HG03108 (cell line): ENCODE results near the gene GSTT2.
A peak's percentile ranks its signal among the peaks of the same experiment; 100 is the strongest.
"Not testable (repeated sequence)": the region's sequence is repeated elsewhere in the genome, so short reads cannot be mapped to it uniquely, and the experiment has no call there.

Experiments used
- ATAC-seq: cut with Tn5 transposase; IDR thresholded peaks from one replicate; pipeline ENCODE4 v1.9.1; 2021; ENCODE audit warnings: moderate library complexity; ENCODE audit not compliant: unreplicated experiment

Gene GSTT2

GRCh38 chr22:23979557-23980240, at the start of gene GSTT2:
TSS of gene GSTT2 (plus strand) at chr22:23980134.
- not testable (repeated sequence) for ATAC-seq

- no peak for ATAC-seq
Observed at GRCh38 chr22:23938328-23939016, 41.5 kb upstream of the GSTT2 start.

- no peak for ATAC-seq
Observed at GRCh38 chr22:23939017-23939357, 40.9 kb upstream of the GSTT2 start.

- ATAC-seq, result not testable (repeated sequence)
Observed at GRCh38 chr22:23940166-23940565, 39.8 kb upstream of the GSTT2 start.

GRCh38 chr22:23947391-23947790, 32.5 kb upstream of the GSTT2 start:
- ATAC-seq, result not testable (repeated sequence)

GRCh38 chr22:23949764-23950163, 30.2 kb upstream of the GSTT2 start:
- ATAC-seq, result not testable (repeated sequence)

GRCh38 chr22:23951383-23951782, 28.6 kb upstream of the GSTT2 start:
- ATAC-seq, result not testable (repeated sequence)

- ATAC-seq, result not testable (repeated sequence)
Observed at GRCh38 chr22:23952794-23953405, 27.0 kb upstream of the GSTT2 start.

GRCh38 chr22:23953485-23953884, 26.4 kb upstream of the GSTT2 start:
- not testable (repeated sequence) for ATAC-seq

- not testable (repeated sequence) for ATAC-seq
Observed at GRCh38 chr22:23954193-23954990, 25.5 kb upstream of the GSTT2 start.

- ATAC-seq, result not testable (repeated sequence)
Observed at GRCh38 chr22:23954991-23955305, 25.0 kb upstream of the GSTT2 start.

GRCh38 chr22:23955886-23956285, 24.0 kb upstream of the GSTT2 start:
- not testable (repeated sequence) for ATAC-seq

- not testable (repeated sequence) for ATAC-seq
Observed at GRCh38 chr22:23956301-23956900, 23.5 kb upstream of the GSTT2 start.

GRCh38 chr22:23961084-23961771, 18.7 kb upstream of the GSTT2 start, which contains the start of gene GSTT2B:
TSS of gene GSTT2B (minus strand) at chr22:23961195. CDS start at chr22:23961131, 64 bp downstream.
- ATAC-seq, result not testable (repeated sequence)

GRCh38 chr22:23966094-23966493, 13.8 kb upstream of the GSTT2 start:
- peak; percentile 18 for ATAC-seq

- ATAC-seq, result peak; percentile 92
Observed at GRCh38 chr22:23966568-23966967, 13.4 kb upstream of the GSTT2 start, which contains the start of gene DDTL. TSS of gene DDTL (plus strand) at chr22:23966888. CDS start at chr22:23966915, 27 bp downstream.

GRCh38 chr22:23969071-23969470, 10.9 kb upstream of the GSTT2 start:
- ATAC-seq, result no peak

- ATAC-seq, result no peak
Observed at GRCh38 chr22:23970201-23970641, 9.7 kb upstream of the GSTT2 start.

GRCh38 chr22:23970816-23971486, 9.0 kb upstream of the GSTT2 start:
- ATAC-seq, result no peak
